SK-N-SH (cell line): ENCODE results near the gene MACROD2. TPM values are rescaled to one million over a fixed set of nuclear protein-coding genes. Genes with fewer than 3 reads are reported as not detected.

Experiments used
- CTCF ChIA-PET: fragments of 300-600, 350-600 bp; formaldehyde crosslinking; extraction: SDS; loops from one replicate; lab custom pipeline; 2021; lab: Yijun Ruan, JAX
- POLR2A ChIA-PET: fragments of 350-600 bp; sonication (Branson Sonifier 250); formaldehyde crosslinking; extraction: SDS; loops from one replicate; lab custom pipeline; 2020; ENCODE audit warnings: antibody characterized with exemption, inconsistent platforms; lab: Yijun Ruan, JAX
- DNase-seq: peaks from one replicate; pipeline ENCODE4 v3.0.0; 2012
- H2AFZ ChIP-seq: fragments of 200-600 bp; sonication (generic); 2 replicates; pipeline ENCODE4 v1.8.1; 2016; ENCODE audit warnings: antibody characterized with exemption, mild to moderate bottlenecking, low read depth
- H3F3A ChIP-seq: fragments of 200-600 bp; sonication (generic); replicated peaks from 2 replicates; pipeline ENCODE3; 2016; ENCODE audit warnings: antibody characterized with exemption, mild to moderate bottlenecking; ENCODE audit not compliant: insufficient read depth
- H3K27ac ChIP-seq, 2 experiments: fragments of 200-500 bp in 1 of 2; fragments of 200-600 bp in 1 of 2; sonication (Bioruptor generic) in 1 of 2; sonication (generic), shearing (Covaris generic) in 1 of 2; 2 replicates each; pipeline versions ENCODE4 v1.5.1 to v1.6.1; 2014 to 2016; ENCODE audit warnings: low read depth in 2 of 2, inconsistent platforms in 1 of 2, low read length in 1 of 2, mild to moderate bottlenecking in 1 of 2, mixed read lengths in 1 of 2
- H3K27me3 ChIP-seq: fragments of 200-600 bp; sonication (generic), shearing (Covaris generic); 2 replicates; pipeline ENCODE4 v1.6.1; 2016; ENCODE audit warnings: mixed run types; ENCODE audit not compliant: insufficient read depth
- H3K36me3 ChIP-seq, 2 experiments: fragments of 200-500 bp in 1 of 2; fragments of 200-600 bp in 1 of 2; sonication (Bioruptor generic) in 1 of 2; sonication (generic) in 1 of 2; replicated peaks in 1 of 2; 2 replicates each; pipeline versions ENCODE3 to v1.5.1; 2014 to 2016; ENCODE audit warnings: low read length in 1 of 2, mild to moderate bottlenecking in 1 of 2; ENCODE audit not compliant: insufficient read depth in 2 of 2, control insufficient read depth in 1 of 2
- H3K4me1 ChIP-seq, 2 experiments: fragments of 200-500 bp in 1 of 2; fragments of 200-600 bp in 1 of 2; sonication (Bioruptor generic) in 1 of 2; sonication (generic), shearing (Covaris generic) in 1 of 2; 2 replicates each; pipeline versions ENCODE4 v1.5.1 to v1.6.1; 2014 to 2016; ENCODE audit warnings: low read depth in 1 of 2, low read length in 1 of 2, mixed run types in 1 of 2; ENCODE audit not compliant: insufficient read depth in 2 of 2, control insufficient read depth in 1 of 2
- H3K4me2 ChIP-seq: fragments of 200-600 bp; sonication (generic), shearing (Covaris generic); 2 replicates; pipeline ENCODE4 v1.6.1; 2017; ENCODE audit warnings: mixed run types
- H3K4me3 ChIP-seq, 2 experiments: fragments of 200-500 bp in 1 of 2; fragments of 200-600 bp in 1 of 2; sonication (Bioruptor generic) in 1 of 2; sonication (generic), shearing (Covaris generic) in 1 of 2; 2 replicates each; pipeline versions ENCODE4 v1.5.1 to v1.8.1; 2014 to 2016; ENCODE audit warnings: low read depth in 2 of 2, inconsistent platforms in 1 of 2, low read length in 1 of 2, mild to moderate bottlenecking in 1 of 2, mixed read lengths in 1 of 2, moderate library complexity in 1 of 2
- H3K79me2 ChIP-seq: fragments of 200-600 bp; sonication (generic); 2 replicates; pipeline ENCODE4 v1.8.1; 2017; ENCODE audit warnings: mild to moderate bottlenecking; ENCODE audit not compliant: insufficient read depth
- H3K9ac ChIP-seq: fragments of 200-600 bp; sonication (generic); 2 replicates; pipeline ENCODE4 v1.6.1; 2017; ENCODE audit warnings: mixed run types
- H3K9me2 ChIP-seq: fragments of 200-600 bp; sonication (generic); 2 replicates; pipeline ENCODE4 v1.6.1; 2017; ENCODE audit warnings: mixed run types
- H3K9me3 ChIP-seq: fragments of 200-600 bp; sonication (generic); 2 replicates; pipeline ENCODE4 v1.6.1; 2017; ENCODE audit warnings: mixed run types, mild to moderate bottlenecking, moderate library complexity
- H4K20me1 ChIP-seq: fragments of 200-600 bp; sonication (generic); 2 replicates; pipeline ENCODE4 v1.6.1; 2017; ENCODE audit warnings: mild to moderate bottlenecking, mixed run types; ENCODE audit not compliant: insufficient read depth
- CTCF ChIP-seq: fragments of 200-600 bp; sonication (generic); IDR thresholded peaks from 2 replicates; pipeline ENCODE4 v1.6.1; 2017; ENCODE audit warnings: antibody characterized with exemption, mild to moderate bottlenecking, moderate library complexity
- EP300 ChIP-seq, 2 experiments: IDR thresholded peaks; 2 replicates each; pipeline versions ENCODE4 v1.4.0 to v1.6.1; 2012; ENCODE audit warnings: borderline replicate concordance in 1 of 2, low read depth in 1 of 2, low read length in 1 of 2
- EZH2phosphoT487 ChIP-seq: fragments of 200-600 bp; sonication (generic); IDR thresholded peaks from 2 replicates; pipeline ENCODE4 v1.6.1; 2017; ENCODE audit warnings: low read depth, mixed run types, mild to moderate bottlenecking, antibody characterized with exemption, moderate library complexity, borderline replicate concordance
- FOSL2 ChIP-seq: IDR thresholded peaks from 2 replicates; pipeline ENCODE4 v1.4.0; 2012; ENCODE audit warnings: low read depth, mild to moderate bottlenecking, moderate library complexity, borderline replicate concordance
- FOXJ3 ChIP-seq: sonication (generic); formaldehyde crosslinking; IDR thresholded peaks from 2 replicates; pipeline ENCODE4 v1.5.1; 2020; ENCODE audit warnings: mild to moderate bottlenecking, missing genetic modification reagents
- GABPA ChIP-seq: IDR thresholded peaks from 2 replicates; pipeline ENCODE4 v1.4.0; 2012; ENCODE audit warnings: low read depth, mild to moderate bottlenecking
- GATA2 ChIP-seq: sonication (generic); formaldehyde crosslinking; IDR thresholded peaks from 2 replicates; pipeline ENCODE4 v1.5.0; 2020; ENCODE audit warnings: mild to moderate bottlenecking, missing genetic modification reagents
- JUND ChIP-seq: IDR thresholded peaks from 2 replicates; pipeline ENCODE4 v1.4.0; 2012
- MEF2A ChIP-seq: IDR thresholded peaks from 2 replicates; pipeline ENCODE4 v1.4.0; 2012; ENCODE audit warnings: low read depth, borderline replicate concordance
- NFIC ChIP-seq: IDR thresholded peaks from 2 replicates; pipeline ENCODE4 v1.4.0; 2012; ENCODE audit warnings: borderline replicate concordance
- NRF1 ChIP-seq: IDR thresholded peaks from 2 replicates; pipeline ENCODE4 v1.6.1; 2012; ENCODE audit warnings: low read depth, mild to moderate bottlenecking, low read length
- PBX3 ChIP-seq: IDR thresholded peaks from 2 replicates; pipeline ENCODE4; 2012
- RAD21 ChIP-seq: IDR thresholded peaks from 2 replicates; pipeline ENCODE4 v1.6.1; 2012; ENCODE audit warnings: mild to moderate bottlenecking, low read length
- REST ChIP-seq: IDR thresholded peaks from 2 replicates; pipeline ENCODE4 v1.6.1; 2012; ENCODE audit warnings: mild to moderate bottlenecking, low read depth, low read length, moderate library complexity
- SIN3A ChIP-seq: IDR thresholded peaks from 2 replicates; pipeline ENCODE4 v1.6.1; 2012; ENCODE audit warnings: low read depth, mild to moderate bottlenecking, low read length, moderate library complexity, borderline replicate concordance
- SMC3 ChIP-seq: IDR thresholded peaks from 2 replicates; pipeline ENCODE4 v1.6.1; 2012; ENCODE audit warnings: low read depth, low read length, improper control_type of control experiment
- TAF1 ChIP-seq: IDR thresholded peaks from 2 replicates; pipeline ENCODE4 v1.6.1; 2012; ENCODE audit warnings: low read depth, mild to moderate bottlenecking, low read length, moderate library complexity, borderline replicate concordance
- TEAD4 ChIP-seq: IDR thresholded peaks from 2 replicates; pipeline ENCODE4 v1.4.0; 2012; ENCODE audit warnings: mild to moderate bottlenecking, borderline replicate concordance; ENCODE audit not compliant: insufficient read depth
- WGBS: methylation state at CpG from one replicate; pipeline ENCODE4 v1.1.6; 2017; ENCODE audit warnings: low lambda C conversion rate; 5-methylcytosine and 5-hydroxymethylcytosine counted together
- polyA plus RNA-seq, 3 experiments: library from polyadenylated mRNA; depleted of rRNA; stranded (reverse); fragments of >200 nt; gene quantifications; 2 replicates each; pipeline ENCODE4 v1.2.3, GENCODE V29; 2012
- TF ChIP-seq, protein P1 (sequence below): fragments of 150-350 bp; IDR thresholded peaks from 2 replicates; pipeline ENCODE4 v1.6.1; 2017; ENCODE audit warnings: antibody characterized with exemption, low read length, low read depth, borderline replicate concordance
- TF ChIP-seq, protein P2 (sequence below): IDR thresholded peaks from 2 replicates; pipeline ENCODE4 v1.4.0; 2012; ENCODE audit warnings: low read depth, borderline replicate concordance

Gene MACROD2
- polyA plus RNA-seq, 1 of the 3 experiments (the other 2 are of a cell fraction) = 0.33 TPM

GRCh38 chr20:14343491-14344065, 348.3 kb downstream of the MACROD2 start:
- Histone ChIP-seq H4K20me1 (no peaks in the 10 kb centered on the region), H2AFZ (no peak overlapping the region), H3K79me2 (no peaks in the 10 kb centered on the region), H3K27ac (no peak overlapping the region), H3F3A (no peaks in the 10 kb centered on the region), H3K4me1 (peaks cover 0 to 2% of the 10 kb centered on the region in 2 experiments; a peak in 1 of 4 replicates), H3K9me3 (no peaks in the 10 kb centered on the region), H3K4me3 (no peak overlapping the region), H3K36me3 (no peaks in the 10 kb centered on the region), H3K9me2 (no peaks in the 10 kb centered on the region), H3K27me3 (no peaks in the 10 kb centered on the region), H3K9ac (no peak overlapping the region), H3K4me2 (no peak overlapping the region)
- POLR2A ChIA-PET = no interaction called here
- 87% methylated on average over 2 of the region's 2 CpGs for WGBS
- CTCF ChIA-PET = interaction anchor here (0.7 kb wide), 2 partner anchors 13 to 154 kb away, joined by 3 read pairs; no protein-coding TSS in a partner anchor
- no peak for DNase-seq
- TF ChIP-seq SMC3 = no peak
- no peak for TF ChIP-seq TEAD4
- TF ChIP-seq REST = no peak
- no peak for TF ChIP-seq JUND
- TF ChIP-seq SIN3A = no peak
- TF ChIP-seq FOSL2 = no peak
- TF ChIP-seq EZH2phosphoT487 = no peak
- TF ChIP-seq EP300 (IDR thresholded peaks at IDR 0.05; ENCODE audit: borderline replicate concordance in 1 of 2, low read depth in 1 of 2, low read length in 1 of 2) = no peak
- TF ChIP-seq CTCF = no peak
- TF ChIP-seq TAF1 = no peak
- no peak for TF ChIP-seq MEF2A
- TF ChIP-seq GATA2 (CRISPR knock-in tag) = no peak
- no peak for TF ChIP-seq PBX3
- no peak for TF ChIP-seq GABPA
- TF ChIP-seq, protein P1, sequence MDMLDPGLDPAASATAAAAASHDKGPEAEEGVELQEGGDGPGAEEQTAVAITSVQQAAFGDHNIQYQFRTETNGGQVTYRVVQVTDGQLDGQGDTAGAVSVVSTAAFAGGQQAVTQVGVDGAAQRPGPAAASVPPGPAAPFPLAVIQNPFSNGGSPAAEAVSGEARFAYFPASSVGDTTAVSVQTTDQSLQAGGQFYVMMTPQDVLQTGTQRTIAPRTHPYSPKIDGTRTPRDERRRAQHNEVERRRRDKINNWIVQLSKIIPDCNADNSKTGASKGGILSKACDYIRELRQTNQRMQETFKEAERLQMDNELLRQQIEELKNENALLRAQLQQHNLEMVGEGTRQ = no peak
- TF ChIP-seq NFIC = no peak
- TF ChIP-seq, protein P2, sequence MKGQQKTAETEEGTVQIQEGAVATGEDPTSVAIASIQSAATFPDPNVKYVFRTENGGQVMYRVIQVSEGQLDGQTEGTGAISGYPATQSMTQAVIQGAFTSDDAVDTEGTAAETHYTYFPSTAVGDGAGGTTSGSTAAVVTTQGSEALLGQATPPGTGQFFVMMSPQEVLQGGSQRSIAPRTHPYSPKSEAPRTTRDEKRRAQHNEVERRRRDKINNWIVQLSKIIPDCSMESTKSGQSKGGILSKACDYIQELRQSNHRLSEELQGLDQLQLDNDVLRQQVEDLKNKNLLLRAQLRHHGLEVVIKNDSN = no peak
- TF ChIP-seq FOXJ3 = no peak
- no peak for TF ChIP-seq RAD21
- no peak for TF ChIP-seq NRF1
